Sigmoid colon (tissue), 4 donors: ENCODE results near the gene UBE2QL1.

Source experiments
- CTCF ChIP-seq, 4 experiments: fragments of 450-650 bp in 3 of 4; fragments of 200-600 bp in 1 of 4; IDR thresholded peaks; one replicate each; pipeline ENCODE4 v1.5.1; 2016 to 2019; ENCODE audit warnings: antibody characterized with exemption in 4 of 4, mild to moderate bottlenecking in 3 of 4, moderate library complexity in 2 of 4
- EP300 ChIP-seq, 4 donors: sonication (generic); formaldehyde crosslinking; IDR thresholded peaks; one replicate each; pipeline ENCODE4 v1.6.1; 2017; ENCODE audit warnings: antibody characterized with exemption in 4 of 4
- POLR2A ChIP-seq, 2 donors: fragments of 450-650 bp; IDR thresholded peaks; one replicate each; pipeline ENCODE4 v1.6.1; 2016; ENCODE audit warnings: antibody characterized with exemption in 2 of 2, mild to moderate bottlenecking in 2 of 2, moderate library complexity in 2 of 2
- POLR2AphosphoS5 ChIP-seq, 4 donors: sonication (generic); formaldehyde crosslinking; IDR thresholded peaks; one replicate each; pipeline ENCODE4 v1.6.1; 2017; ENCODE audit warnings: antibody characterized with exemption in 4 of 4

GRCh38 chr5:6496636-6497035, 48.0 kb downstream of the UBE2QL1 start:
- no peak for TF ChIP-seq POLR2AphosphoS5 (IDR thresholded peaks at IDR 0.05)
- TF ChIP-seq POLR2A (IDR thresholded peaks at IDR 0.05): no peak
- no peak for TF ChIP-seq CTCF (IDR thresholded peaks at IDR 0.05)
- TF ChIP-seq EP300 (IDR thresholded peaks at IDR 0.05): no peak
